ENCODE data around the gene OASL.
"Not testable (repeated sequence)": the region's sequence is repeated elsewhere in the genome, so short reads cannot be mapped to it uniquely, and the experiment has no call there.

Gene OASL

GRCh38 chr12:121053706-121054105 lies 14.7 kb upstream of the OASL start:
- H3K36me3 ChIP-seq (ENCODE audit: control insufficient read depth in 2 of 2, insufficient read depth in 1 of 2, low read length in 2 of 2): no peaks in the 10 kb centered on the region
- H3K4me1 ChIP-seq (ENCODE audit: control insufficient read depth, insufficient read depth, low read length): no peaks in the 10 kb centered on the region
- no peak overlapping the region for H3K27ac ChIP-seq (ENCODE audit: extremely low read depth, low read depth, low read length)
- POLR2A ChIA-PET: no interaction called here
- no peak overlapping the region for H3K4me3 ChIP-seq (ENCODE audit: low read depth, low read length)
- no peak for TF ChIP-seq ZNF747 (tag by site-specific recombination; IDR thresholded peaks at IDR 0.05)
- no peak for TF ChIP-seq SP2 (tag by site-specific recombination; IDR thresholded peaks at IDR 0.05)
- TF ChIP-seq ZNF521 (tag by site-specific recombination; IDR thresholded peaks at IDR 0.05): no peak
- TF ChIP-seq GLI2 (tag by site-specific recombination; IDR thresholded peaks at IDR 0.05; ENCODE audit: borderline replicate concordance, low read depth): no peak
- TF ChIP-seq, protein P1, sequence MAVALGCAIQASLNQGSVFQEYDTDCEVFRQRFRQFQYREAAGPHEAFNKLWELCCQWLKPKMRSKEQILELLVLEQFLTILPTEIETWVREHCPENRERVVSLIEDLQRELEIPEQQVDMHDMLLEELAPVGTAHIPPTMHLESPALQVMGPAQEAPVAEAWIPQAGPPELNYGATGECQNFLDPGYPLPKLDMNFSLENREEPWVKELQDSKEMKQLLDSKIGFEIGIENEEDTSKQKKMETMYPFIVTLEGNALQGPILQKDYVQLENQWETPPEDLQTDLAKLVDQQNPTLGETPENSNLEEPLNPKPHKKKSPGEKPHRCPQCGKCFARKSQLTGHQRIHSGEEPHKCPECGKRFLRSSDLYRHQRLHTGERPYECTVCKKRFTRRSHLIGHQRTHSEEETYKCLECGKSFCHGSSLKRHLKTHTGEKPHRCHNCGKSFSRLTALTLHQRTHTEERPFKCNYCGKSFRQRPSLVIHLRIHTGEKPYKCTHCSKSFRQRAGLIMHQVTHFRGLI (tag by site-specific recombination; IDR thresholded peaks at IDR 0.05): no peak
- H3K9me3 ChIP-seq (ENCODE audit: control insufficient read depth, insufficient read depth, low read depth, low read length): no peaks in the 10 kb centered on the region
- CTCF ChIA-PET: interaction anchor here (0.6 to 0.9 kb wide), 3 partner anchors 14 to 177 kb away, joined by 3 to 5 read pairs (median 4); partner anchors contain the start of gene OASL

DNA sequence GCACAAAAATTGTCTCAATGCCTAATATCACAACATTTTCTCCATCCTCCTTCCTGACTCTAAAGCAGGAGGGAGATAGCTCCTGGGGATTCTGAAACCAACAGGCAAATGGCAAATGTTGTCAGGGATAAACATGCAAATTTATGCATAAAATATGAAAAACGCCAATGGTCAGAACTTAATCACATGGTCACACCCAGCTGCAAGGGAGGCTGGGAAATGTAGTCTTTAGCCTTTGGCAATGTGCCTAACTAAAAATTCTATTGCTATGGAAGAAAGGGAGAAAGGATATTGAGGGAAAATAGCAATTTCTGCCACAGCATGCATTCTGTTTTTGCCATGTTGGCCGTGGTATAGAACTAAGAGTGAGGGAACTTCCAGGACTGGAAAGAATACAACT lies 11.7 kb upstream of the OASL start:
- no peak overlapping the region for H3K27ac ChIP-seq (ENCODE audit: extremely low read depth, low read depth, low read length)
- no peaks in the 10 kb centered on the region for H3K4me1 ChIP-seq (ENCODE audit: control insufficient read depth, insufficient read depth, low read length)
- ChIA-PET CTCF (interaction anchor here (0.9 to 2.0 kb wide), 4 partner anchors 9 to 180 kb away, joined by 3 to 8 read pairs (median 4); no protein-coding TSS in a partner anchor), POLR2A (no interaction called here)
- no peaks in the 10 kb centered on the region for H3K36me3 ChIP-seq (ENCODE audit: control insufficient read depth in 2 of 2, insufficient read depth in 1 of 2, low read length in 2 of 2)
- no peaks in the 10 kb centered on the region for H3K9me3 ChIP-seq (ENCODE audit: control insufficient read depth, insufficient read depth, low read depth, low read length)
- TF ChIP-seq KLF10 (tag by site-specific recombination; IDR thresholded peaks at IDR 0.05) (no peak), SP3 (tag by site-specific recombination; IDR thresholded peaks at IDR 0.05) (peak; percentile 23; the same call in 1 of the 2 replicates)
- H3K4me3 ChIP-seq (ENCODE audit: low read depth, low read length): no peak overlapping the region

GRCh38 chr12:121048442-121048841 lies 9.4 kb upstream of the OASL start:
- POLR2A ChIA-PET: no interaction called here
- Histone ChIP-seq H3K4me3 (ENCODE audit: low read depth, low read length) (no peak overlapping the region), H3K27ac (ENCODE audit: extremely low read depth, low read depth, low read length) (no peak overlapping the region), H3K4me1 (ENCODE audit: control insufficient read depth, insufficient read depth, low read length) (no peaks in the 10 kb centered on the region), H3K36me3 (ENCODE audit: control insufficient read depth in 2 of 2, insufficient read depth in 1 of 2, low read length in 2 of 2) (no peaks in the 10 kb centered on the region), H3K9me3 (ENCODE audit: control insufficient read depth, insufficient read depth, low read depth, low read length) (no peaks in the 10 kb centered on the region)
- CTCF ChIA-PET: interaction anchor here (1.0 kb wide), 1 partner anchor 13 kb away, joined by 4 read pairs; no protein-coding TSS in a partner anchor
- TF ChIP-seq, protein P2, sequence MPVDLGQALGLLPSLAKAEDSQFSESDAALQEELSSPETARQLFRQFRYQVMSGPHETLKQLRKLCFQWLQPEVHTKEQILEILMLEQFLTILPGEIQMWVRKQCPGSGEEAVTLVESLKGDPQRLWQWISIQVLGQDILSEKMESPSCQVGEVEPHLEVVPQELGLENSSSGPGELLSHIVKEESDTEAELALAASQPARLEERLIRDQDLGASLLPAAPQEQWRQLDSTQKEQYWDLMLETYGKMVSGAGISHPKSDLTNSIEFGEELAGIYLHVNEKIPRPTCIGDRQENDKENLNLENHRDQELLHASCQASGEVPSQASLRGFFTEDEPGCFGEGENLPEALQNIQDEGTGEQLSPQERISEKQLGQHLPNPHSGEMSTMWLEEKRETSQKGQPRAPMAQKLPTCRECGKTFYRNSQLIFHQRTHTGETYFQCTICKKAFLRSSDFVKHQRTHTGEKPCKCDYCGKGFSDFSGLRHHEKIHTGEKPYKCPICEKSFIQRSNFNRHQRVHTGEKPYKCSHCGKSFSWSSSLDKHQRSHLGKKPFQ (tag by site-specific recombination; IDR thresholded peaks at IDR 0.05): no peak
- no peak for TF ChIP-seq ZNF239 (tag by site-specific recombination; IDR thresholded peaks at IDR 0.05)
- no peak for TF ChIP-seq PRDM6 (tag by site-specific recombination; IDR thresholded peaks at IDR 0.05)
- TF ChIP-seq SETDB1 (IDR thresholded peaks at IDR 0.05; ENCODE audit: insufficient read length, low read length): no peak
- no peak for TF ChIP-seq SALL2 (tag by site-specific recombination; IDR thresholded peaks at IDR 0.05; ENCODE audit: borderline replicate concordance)

DNA sequence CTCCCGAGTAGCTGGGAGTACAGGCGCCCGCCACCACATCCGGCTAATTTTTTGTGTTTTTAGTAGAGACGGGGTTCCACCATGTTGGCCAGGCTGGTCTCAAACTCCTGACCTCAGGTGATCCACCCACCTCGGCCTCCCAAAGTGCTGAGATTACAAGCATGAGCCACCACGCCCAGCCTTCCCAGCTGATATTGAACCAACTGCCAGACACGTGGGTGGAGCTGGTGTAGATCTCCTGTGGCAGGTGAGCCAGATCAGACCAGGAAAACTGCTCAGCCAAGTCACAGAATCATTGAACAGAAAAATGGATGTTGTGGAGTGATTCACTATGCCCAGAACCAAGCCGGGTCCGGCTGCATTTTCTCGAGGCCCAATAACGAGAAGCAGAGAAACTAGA lies 8.4 kb upstream of the OASL start:
- 0 out of 2 replicates have a peak, but pooled peaks have one; percentile 15 for TF ChIP-seq KLF1 (tag by site-specific recombination; IDR thresholded peaks at IDR 0.05)
- peak; percentile 27; the same call in 1 of the 2 replicates for TF ChIP-seq ZFHX2 (tag by site-specific recombination; conservative IDR thresholded peaks at IDR 0.05)
- TF ChIP-seq EGR2 (tag by site-specific recombination; IDR thresholded peaks at IDR 0.05; ENCODE audit: low read depth): peak; percentile 29; the same call in 1 of the 2 replicates
- H3K36me3 ChIP-seq (ENCODE audit: control insufficient read depth in 2 of 2, insufficient read depth in 1 of 2, low read length in 2 of 2); H3K27ac ChIP-seq (ENCODE audit: extremely low read depth, low read depth, low read length); POLR2A ChIA-PET; H3K4me3 ChIP-seq (ENCODE audit: low read depth, low read length); H3K4me1 ChIP-seq (ENCODE audit: control insufficient read depth, insufficient read depth, low read length); H3K9me3 ChIP-seq (ENCODE audit: control insufficient read depth, insufficient read depth, low read depth, low read length): not testable (repeated sequence)
- CTCF ChIA-PET: interaction anchor here (0.6 kb wide), 1 partner anchor 453 kb away, joined by 3 read pairs; no protein-coding TSS in a partner anchor

Data from HEK293 (cell line).